CD14-positive monocyte (primary cell): ENCODE results near the gene BAD. TPM values are rescaled to one million over a fixed set of nuclear protein-coding genes. Genes with fewer than 3 reads are reported as not detected.
"Not testable (repeated sequence)": the region's sequence is repeated elsewhere in the genome, so short reads cannot be mapped to it uniquely, and the experiment has no call there.

ENCODE experiments used
- DNase-seq, 3 donors: peaks; one replicate each; pipeline ENCODE4 v3.0.0-alpha.2; 2011 to 2022
- H2AFZ ChIP-seq: 2 replicates; pipeline ENCODE4 v1.6.0; 2012; ENCODE audit warnings: mild to moderate bottlenecking, low read depth, low read length, inconsistent platforms; ENCODE audit not compliant: insufficient read depth, poor library complexity, severe bottlenecking
- H3K27ac ChIP-seq, 2 donors: 1 replicate in 1 of 2; 2 replicates in 1 of 2; pipeline ENCODE4 v1.5.1; 2012 to 2013; ENCODE audit warnings: low read length in 2 of 2, control low read depth in 1 of 2, inconsistent platforms in 1 of 2, low read depth in 1 of 2, mild to moderate bottlenecking in 1 of 2
- H3K27me3 ChIP-seq, 2 donors: one replicate each; pipeline versions ENCODE4 v1.6.0 to v1.6.1; 2011 to 2013; ENCODE audit warnings: low read length in 2 of 2; ENCODE audit not compliant: control insufficient read depth in 2 of 2, insufficient read depth in 2 of 2
- H3K36me3 ChIP-seq, 2 donors: replicated peaks in 1 of 2; 1 replicate in 1 of 2; 2 replicates in 1 of 2; pipeline versions ENCODE4 v1.5.1 to v1.6.1; 2012 to 2013; ENCODE audit warnings: low read length in 2 of 2, control low read depth in 1 of 2, inconsistent platforms in 1 of 2, mild to moderate bottlenecking in 1 of 2; ENCODE audit not compliant: insufficient read depth in 2 of 2, control insufficient read depth in 1 of 2
- H3K4me1 ChIP-seq, 2 donors: 1 replicate in 1 of 2; 2 replicates in 1 of 2; pipeline versions ENCODE4 v1.5.1 to v1.6.1; 2012 to 2013; ENCODE audit warnings: low read length in 2 of 2, control low read depth in 1 of 2, inconsistent platforms in 1 of 2, mild to moderate bottlenecking in 1 of 2, moderate library complexity in 1 of 2; ENCODE audit not compliant: insufficient read depth in 2 of 2, control insufficient read depth in 1 of 2
- H3K4me2 ChIP-seq: replicated peaks from 2 replicates; pipeline ENCODE3; 2012; ENCODE audit warnings: low read length, moderate library complexity, mild to moderate bottlenecking; ENCODE audit not compliant: poor library complexity, severe bottlenecking; ENCODE audit errors: extremely low read depth
- H3K4me3 ChIP-seq, 3 experiments: fragments of 200-600 bp in 1 of 3; sonication (generic) in 1 of 3; replicated peaks in 1 of 3; 1 replicate in 2 of 3; 2 replicates in 1 of 3; pipeline ENCODE4 v1.5.1; 2011 to 2013; ENCODE audit warnings: low read length in 3 of 3, mild to moderate bottlenecking in 3 of 3, control low read depth in 2 of 3, low read depth in 2 of 3, inconsistent platforms in 1 of 3, moderate library complexity in 1 of 3
- H3K79me2 ChIP-seq: 2 replicates; pipeline ENCODE4 v1.6.0; 2012; ENCODE audit warnings: mild to moderate bottlenecking, control low read depth, inconsistent platforms, low read length, moderate library complexity; ENCODE audit not compliant: insufficient read depth
- H3K9ac ChIP-seq: 2 replicates; pipeline ENCODE4 v1.6.0; 2017; ENCODE audit warnings: low read length, mild to moderate bottlenecking; ENCODE audit not compliant: insufficient read depth, poor library complexity, severe bottlenecking
- H3K9me3 ChIP-seq, 2 donors: replicated peaks in 1 of 2; 1 replicate in 1 of 2; 2 replicates in 1 of 2; pipeline versions ENCODE4 v1.5.1 to v1.6.1; 2012 to 2013; ENCODE audit warnings: low read length in 2 of 2, control low read depth in 1 of 2; ENCODE audit not compliant: control insufficient read depth in 1 of 2, insufficient read depth in 1 of 2
- H4K20me1 ChIP-seq: 2 replicates; pipeline ENCODE4 v1.6.0; 2012; ENCODE audit warnings: mild to moderate bottlenecking, low read length, control low read depth, moderate library complexity; ENCODE audit not compliant: insufficient read depth
- H3K27ac Mint-ChIP-seq, 7 donors: one replicate each; pipeline ENCODE4 v1.8.0; 2020; ENCODE audit warnings: mild to moderate bottlenecking in 7 of 7, mixed read lengths in 7 of 7, moderate library complexity in 6 of 7, inconsistent platforms in 2 of 7
- H3K27me3 Mint-ChIP-seq, 3 donors: one replicate each; pipeline ENCODE4 v1.8.0; 2021 to 2022; ENCODE audit warnings: low read depth in 3 of 3, mild to moderate bottlenecking in 3 of 3, mixed read lengths in 3 of 3, moderate library complexity in 3 of 3, inconsistent platforms in 1 of 3
- H3K36me3 Mint-ChIP-seq, 2 donors: one replicate each; pipeline ENCODE4 v1.8.0; 2020; ENCODE audit warnings: mixed read lengths in 2 of 2, inconsistent platforms in 1 of 2, mild to moderate bottlenecking in 1 of 2
- H3K4me1 Mint-ChIP-seq: one replicate; pipeline ENCODE4 v1.8.0; 2020; ENCODE audit warnings: mild to moderate bottlenecking, mixed read lengths
- H3K4me3 Mint-ChIP-seq, 2 donors: one replicate each; pipeline ENCODE4 v1.8.0; 2020; ENCODE audit warnings: mild to moderate bottlenecking in 2 of 2, mixed read lengths in 2 of 2, moderate library complexity in 1 of 2
- H3K9me3 Mint-ChIP-seq, 7 donors: one replicate each; pipeline ENCODE4 v1.8.0; 2020 to 2022; ENCODE audit warnings: mixed read lengths in 7 of 7, mild to moderate bottlenecking in 6 of 7, moderate library complexity in 6 of 7, inconsistent platforms in 2 of 7
- CTCF ChIP-seq: fragments of 200-600 bp; IDR thresholded peaks from one replicate; pipeline ENCODE4 v1.8.0; 2022; ENCODE audit warnings: antibody characterized with exemption, mild to moderate bottlenecking
- WGBS: methylation state at CpG from one replicate; pipeline ENCODE4 v1.1.5; 2013; ENCODE audit warnings: missing lambda C conversion rate; ENCODE audit not compliant: insufficient coverage; 5-methylcytosine and 5-hydroxymethylcytosine counted together
- intact Hi-C, 2 donors: fragments of 100-400 bp; cut with micrococcal nuclease; formaldehyde crosslinking; loops; one replicate each; pipeline versions ENCODE4 v1.15.0 to v1.15.1; 2023
- polyA plus RNA-seq, 3 donors: library from polyadenylated mRNA; depleted of rRNA in 1 of 3; unstranded in 2 of 3; stranded (reverse) in 1 of 3; fragments of 300-500 nt in 2 of 3; fragments of >200 nt in 1 of 3; fragmentation: Illumina TruSeq in 2 of 3; gene quantifications; 1 replicate in 2 of 3; 2 replicates in 1 of 3; pipeline ENCODE4 v1.2.3, GENCODE V29; 2012 to 2021

BAD gene
- polyA plus RNA-seq, 3 donors, result 21.1 to 63.2 (median 48.7) TPM

DNA sequence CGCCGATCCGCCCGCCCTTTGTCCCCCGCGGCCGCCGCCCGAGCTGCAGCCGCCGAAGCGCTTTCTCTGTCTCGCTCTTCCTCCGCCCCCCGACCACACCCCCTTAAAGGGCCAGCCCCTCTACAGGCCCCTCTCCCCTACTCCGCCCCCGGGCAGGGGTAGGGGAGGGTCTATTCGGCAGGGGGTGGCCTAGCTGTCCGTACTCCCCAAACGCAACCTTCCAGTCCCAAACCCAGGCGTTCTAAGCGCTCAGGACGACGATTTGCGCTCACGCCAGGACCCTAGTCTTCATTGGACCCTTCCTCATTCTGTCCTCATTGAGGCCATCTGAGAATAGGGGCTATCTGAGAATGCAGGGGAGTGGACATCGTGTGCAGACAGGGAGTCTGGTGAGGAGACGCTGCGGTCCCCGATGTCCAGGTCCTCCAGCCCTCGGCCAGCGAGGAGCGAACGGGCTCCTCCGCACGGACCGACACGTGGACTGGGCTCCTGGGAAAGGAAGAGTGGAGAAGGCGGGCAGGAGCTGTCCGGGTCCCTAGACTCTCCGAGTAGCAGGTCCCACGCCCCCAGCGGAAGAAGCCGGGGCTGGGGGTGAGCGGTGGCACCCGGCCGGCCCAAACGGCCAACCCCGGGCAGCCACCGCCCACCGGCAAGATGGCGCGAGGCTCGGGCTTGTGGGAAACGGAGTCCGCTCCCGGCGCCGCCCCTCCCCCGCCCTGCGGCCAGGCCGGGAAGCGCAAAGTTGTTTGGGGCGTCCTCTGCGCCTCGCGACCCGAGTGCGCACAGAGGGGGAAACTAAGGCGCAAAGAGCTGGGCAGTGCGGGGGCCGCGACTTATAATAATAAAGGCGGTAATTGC lies 37.4 kb downstream of the BAD start, which contains the start of gene PPP1R14B:
PPP1R14B (minus strand) TSS at position 73 of the 858 bp plus-strand sequence. CDS start 270 bp downstream, outside the sequence.
- Mint-ChIP-seq H3K36me3 (peaks cover 13 to 14% of the 10 kb centered on the region in 2 donors), H3K9me3 (no peaks in the 10 kb centered on the region), H3K27me3 (peaks cover 3 to 10% (median 7%) of the 10 kb centered on the region in 3 donors), H3K4me1 (peaks cover 50% of the 10 kb centered on the region), H3K27ac (peak within 1 kb of the TSS; percentile 83 to 93 (median 88)), H3K4me3 (peak within 1 kb of the TSS; percentile 87 to 89)
- Histone ChIP-seq H2AFZ (peak within 1 kb of the TSS; percentile 66), H3K4me2 (peak within 1 kb of the TSS; percentile 93), H3K79me2 (peaks cover 39% of the 10 kb centered on the region), H3K9ac (peak within 1 kb of the TSS; percentile 76), H4K20me1 (peaks cover 1% of the 10 kb centered on the region), H3K27ac (peak within 1 kb of the TSS; percentile 82 to 92), H3K9me3 (no peaks in the 10 kb centered on the region), H3K36me3 (peaks cover 10 to 12% of the 10 kb centered on the region in 2 donors), H3K4me3 (peak within 1 kb of the TSS; percentile 50 to 94 (median 86)), H3K27me3 (no peaks in the 10 kb centered on the region), H3K4me1 (peaks cover 50 to 72% of the 10 kb centered on the region in 2 donors)
- no peak for TF ChIP-seq CTCF
- peak; percentile 75 to 81 (median 78) for DNase-seq
- 2% methylated on average over 46 of the region's 74 CpGs for WGBS
- intact Hi-C loops, result no loop called here

- H3K27me3 ChIP-seq, intact Hi-C loops, H3K27ac ChIP-seq, H4K20me1 ChIP-seq, H2AFZ ChIP-seq, H3K9me3 ChIP-seq, H3K9me3 Mint-ChIP-seq, DNase-seq: not testable (repeated sequence)
- peaks cover 3 to 10% (median 7%) of the 10 kb centered on the region in 3 donors for H3K27me3 Mint-ChIP-seq
- H3K4me1 Mint-ChIP-seq, result peaks cover 46% of the 10 kb centered on the region
- WGBS, result 0% methylated on average over 43 of the region's 43 CpGs
- peak overlapping the region; percentile 93 for H3K4me2 ChIP-seq
- peak overlapping the region; percentile 83 to 87 for H3K4me3 Mint-ChIP-seq
- H3K9ac ChIP-seq, result peak overlapping the region; percentile 76
- H3K27ac Mint-ChIP-seq, result peak overlapping the region in 1 of 7 donors; percentile 83
- H3K4me1 ChIP-seq, result peaks cover 51 to 72% of the 10 kb centered on the region in 2 donors
- H3K36me3 Mint-ChIP-seq, result peaks cover 13 to 14% of the 10 kb centered on the region in 2 donors
- H3K36me3 ChIP-seq, result peaks cover 10 to 12% of the 10 kb centered on the region in 2 donors
- peaks cover 39% of the 10 kb centered on the region for H3K79me2 ChIP-seq
- peak overlapping the region; percentile 45 to 94 (median 86) for H3K4me3 ChIP-seq
These were observed 37.9 kb downstream of the BAD start for GRCh38 chr11:64246621-64246870.
